Activated T-helper 9 cell treated with anti-CD3 and anti-CD28 coated beads, Interleukin-2, amount 50 U/mL, for 16 hours (primary cell): ENCODE measurements around the gene CFAP157.

Experiments
- DNase-seq: peaks from one replicate; pipeline ENCODE4 v3.0.0-alpha.2; 2020; ENCODE audit warnings: low read depth

CFAP157 gene

GRCh38 chr9:127715470-127716337, 8.9 kb downstream of the CFAP157 start, which contains the start of the genes PTRH1 and TTC16:
TSS of gene PTRH1 (minus strand) at chr9:127715663. CDS start at chr9:127715639, 24 bp downstream.
TSS of gene TTC16 (plus strand) at chr9:127716079. CDS start at chr9:127716146, 67 bp downstream.
- DNase-seq = peak; percentile 96

GRCh38 chr9:127716412-127716811, 9.6 kb downstream of the CFAP157 start:
- no peak for DNase-seq

- no peak for DNase-seq
Measured at GRCh38 chr9:127717766-127718165, 11.0 kb downstream of the CFAP157 start.

- DNase-seq = no peak
Measured at GRCh38 chr9:127720031-127720864, 13.5 kb downstream of the CFAP157 start.

GRCh38 chr9:127720865-127721227, 14.1 kb downstream of the CFAP157 start:
- DNase-seq = no peak

GRCh38 chr9:127721391-127721821, 14.6 kb downstream of the CFAP157 start:
- no peak for DNase-seq

GRCh38 chr9:127722055-127722745, 15.4 kb downstream of the CFAP157 start:
- no peak for DNase-seq

- DNase-seq = no peak
Measured at GRCh38 chr9:127723013-127723412, 16.2 kb downstream of the CFAP157 start.

- DNase-seq = no peak
Measured at GRCh38 chr9:127723444-127723843, 16.7 kb downstream of the CFAP157 start.

- no peak for DNase-seq
Measured at GRCh38 chr9:127724012-127724411, 17.2 kb downstream of the CFAP157 start.

GRCh38 chr9:127726871-127727270, 20.1 kb downstream of the CFAP157 start:
- no peak for DNase-seq

GRCh38 chr9:127728808-127729207, 22.0 kb downstream of the CFAP157 start:
- DNase-seq = no peak

- no peak for DNase-seq
Measured at GRCh38 chr9:127729522-127730256, 22.9 kb downstream of the CFAP157 start.

GRCh38 chr9:127730262-127730661, 23.5 kb downstream of the CFAP157 start:
- no peak for DNase-seq

GRCh38 chr9:127730799-127731410, 24.1 kb downstream of the CFAP157 start:
- no peak for DNase-seq

- no peak for DNase-seq
Measured at GRCh38 chr9:127731938-127732337, 25.1 kb downstream of the CFAP157 start.

- DNase-seq = no peak
Measured at GRCh38 chr9:127732444-127732843, 25.7 kb downstream of the CFAP157 start.

GRCh38 chr9:127733614-127734013, 26.8 kb downstream of the CFAP157 start:
- no peak for DNase-seq

GRCh38 chr9:127734247-127734746, 27.5 kb downstream of the CFAP157 start:
- no peak for DNase-seq

- peak; percentile 98 for DNase-seq
Measured at GRCh38 chr9:127734747-127735529, 28.1 kb downstream of the CFAP157 start, which contains the start of gene TOR2A. TSS of gene TOR2A (minus strand) at chr9:127735294. CDS start at chr9:127735270, 24 bp downstream.
